NB4 (cell line): ENCODE data around the gene FHL5.

Experiments used
- DNase-seq: peaks from one replicate; pipeline ENCODE4 v3.0.0; 2010; ENCODE audit warnings: low read depth
- H3K4me3 ChIP-seq: one replicate; pipeline ENCODE4 v1.5.1; 2011; ENCODE audit warnings: mild to moderate bottlenecking, low read depth, low read length, moderate library complexity
- CTCF ChIP-seq: IDR thresholded peaks from one replicate; pipeline ENCODE4 v1.5.1; 2012; ENCODE audit warnings: low read depth, low read length
- MYC ChIP-seq: IDR thresholded peaks from 2 replicates; pipeline ENCODE4 v1.6.1; 2011; ENCODE audit warnings: low read depth, low read length
- POLR2A ChIP-seq: IDR thresholded peaks from 2 replicates; pipeline ENCODE4 v1.6.1; 2011; ENCODE audit warnings: mild to moderate bottlenecking; ENCODE audit not compliant: insufficient read length; ENCODE audit errors: extremely low read depth
- TF ChIP-seq, protein P1 (sequence below): IDR thresholded peaks from 2 replicates; pipeline ENCODE4 v1.6.1; 2011; ENCODE audit warnings: low read depth, low read length

Gene FHL5

GRCh38 chr6:96582436-96582835 lies 19.5 kb downstream of the FHL5 start:
- no peak for DNase-seq
- H3K4me3 ChIP-seq, result no peak overlapping the region
- TF ChIP-seq, protein P1, sequence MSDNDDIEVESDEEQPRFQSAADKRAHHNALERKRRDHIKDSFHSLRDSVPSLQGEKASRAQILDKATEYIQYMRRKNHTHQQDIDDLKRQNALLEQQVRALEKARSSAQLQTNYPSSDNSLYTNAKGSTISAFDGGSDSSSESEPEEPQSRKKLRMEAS, result no peak
- no peak for TF ChIP-seq CTCF
- no peak for TF ChIP-seq POLR2A
- TF ChIP-seq MYC, result no peak

GRCh38 chr6:96604420-96604819 lies 41.5 kb downstream of the FHL5 start:
- no peak for DNase-seq
- H3K4me3 ChIP-seq, result no peak overlapping the region
- TF ChIP-seq, protein P1, result no peak
- TF ChIP-seq MYC (no peak), CTCF (no peak), POLR2A (no peak)

- H3K4me3 ChIP-seq, result no peak overlapping the region
- no peak for DNase-seq
- TF ChIP-seq POLR2A, result no peak
These were observed 45.1 kb downstream of the FHL5 start for GRCh38 chr6:96608074-96608473.

- TF ChIP-seq POLR2A (no peak), MYC (no peak), CTCF (no peak)
- TF ChIP-seq, protein P1, result no peak
- DNase-seq, result no peak
- H3K4me3 ChIP-seq, result no peak overlapping the region
These were observed 47.1 kb downstream of the FHL5 start for GRCh38 chr6:96610019-96610418.

- H3K4me3 ChIP-seq, result no peak overlapping the region
- DNase-seq, result no peak
- TF ChIP-seq MYC, result no peak
- no peak for TF ChIP-seq POLR2A
- TF ChIP-seq CTCF, result no peak
- TF ChIP-seq, protein P1, result no peak
These were observed 48.5 kb downstream of the FHL5 start for GRCh38 chr6:96611342-96611991.

GRCh38 chr6:96613291-96613999 lies 50.5 kb downstream of the FHL5 start:
- H3K4me3 ChIP-seq, result no peak overlapping the region
- TF ChIP-seq POLR2A (no peak), CTCF (no peak), MYC (no peak)
- TF ChIP-seq, protein P1, result no peak
- DNase-seq, result no peak
